GM23248 (cell line): ENCODE data around the gene SHROOM2. TPM values are rescaled to one million over a fixed set of nuclear protein-coding genes. Genes with fewer than 3 reads are reported as not detected.
"Not testable (repeated sequence)": the region's sequence is repeated elsewhere in the genome, so short reads cannot be mapped to it uniquely, and the experiment has no call there.

Experiments
- DNase-seq: peaks from one replicate; pipeline ENCODE4 v3.0.0-alpha.2; 2015
- H2AFZ ChIP-seq: fragments of 200-600 bp; sonication (generic); 2 replicates; pipeline ENCODE4 v1.6.1; 2016; ENCODE audit warnings: antibody characterized with exemption
- H3F3A ChIP-seq: fragments of 200-600 bp; sonication (generic); 2 replicates; pipeline ENCODE4 v1.6.1; 2016; ENCODE audit warnings: mild to moderate bottlenecking, antibody characterized with exemption, mixed run types; ENCODE audit not compliant: insufficient read depth
- H3K27ac ChIP-seq: fragments of 200-600 bp; sonication (generic); 2 replicates; pipeline ENCODE4 v1.5.1; 2016; ENCODE audit warnings: mild to moderate bottlenecking
- H3K27me3 ChIP-seq: fragments of 200-600 bp; sonication (generic); replicated peaks from 2 replicates; pipeline ENCODE4 v1.6.1; 2016; ENCODE audit warnings: mild to moderate bottlenecking; ENCODE audit not compliant: insufficient read depth
- H3K36me3 ChIP-seq: fragments of 200-600 bp; sonication (generic); 2 replicates; pipeline ENCODE4 v1.6.1; 2016; ENCODE audit warnings: low read depth, mild to moderate bottlenecking
- H3K4me1 ChIP-seq: fragments of 200-600 bp; sonication (generic); 2 replicates; pipeline ENCODE4 v1.6.1; 2016; ENCODE audit warnings: mild to moderate bottlenecking; ENCODE audit not compliant: insufficient read depth
- H3K4me2 ChIP-seq: fragments of 200-600 bp; sonication (generic); one replicate; pipeline ENCODE4 v1.6.1; 2016; ENCODE audit warnings: mild to moderate bottlenecking; ENCODE audit not compliant: unreplicated experiment
- H3K4me3 ChIP-seq: fragments of 200-600 bp; sonication (generic); 2 replicates; pipeline ENCODE4 v1.5.1; 2016; ENCODE audit warnings: mild to moderate bottlenecking
- H3K79me2 ChIP-seq: fragments of 200-600 bp; sonication (generic); 2 replicates; pipeline ENCODE4 v1.6.1; 2016; ENCODE audit warnings: mild to moderate bottlenecking; ENCODE audit not compliant: insufficient read depth
- H3K9ac ChIP-seq: fragments of 200-600 bp; sonication (generic); 2 replicates; pipeline ENCODE4 v1.6.1; 2016; ENCODE audit warnings: mild to moderate bottlenecking
- H3K9me2 ChIP-seq: fragments of 200-600 bp; sonication (generic); 2 replicates; pipeline ENCODE4 v1.6.1; 2016; ENCODE audit warnings: mixed run types, mild to moderate bottlenecking, moderate library complexity; ENCODE audit not compliant: insufficient read depth
- H3K9me3 ChIP-seq: fragments of 200-600 bp; sonication (generic); one replicate; pipeline ENCODE4 v1.6.1; 2017; ENCODE audit warnings: low read depth
- H4K20me1 ChIP-seq: fragments of 200-600 bp; sonication (generic); 2 replicates; pipeline ENCODE4 v1.6.0; 2016; ENCODE audit not compliant: insufficient read depth
- EZH2 ChIP-seq: fragments of 200-600 bp; sonication (generic); IDR thresholded peaks from 2 replicates; pipeline ENCODE4 v1.6.1; 2018; ENCODE audit warnings: antibody characterized with exemption, mild to moderate bottlenecking; ENCODE audit not compliant: insufficient read depth, poor library complexity, severe bottlenecking
- EZH2phosphoT487 ChIP-seq: fragments of 200-600 bp; sonication (generic); IDR thresholded peaks from 2 replicates; pipeline ENCODE4 v1.6.1; 2018; ENCODE audit warnings: antibody characterized with exemption, moderate library complexity, mild to moderate bottlenecking, low read depth; ENCODE audit not compliant: insufficient read depth
- WGBS, 2 experiments: methylation state at CpG; one replicate each; pipeline ENCODE4 v1.1.6; 2015 to 2017; ENCODE audit warnings: low lambda C conversion rate in 2 of 2, low coverage in 1 of 2; ENCODE audit errors: missing lambda C conversion rate in 2 of 2; 5-methylcytosine and 5-hydroxymethylcytosine counted together
- in situ Hi-C: fragments of 300-500 bp; cut with MboI; formaldehyde crosslinking; loops from 2 replicates; pipeline ENCODE4 v1.15.0; 2020
- polyA plus RNA-seq: library from polyadenylated mRNA; unstranded; fragments of >200 nt; fragmentation: Nextera tagmentation; extraction: Ambion mirVana; gene quantifications from 2 replicates; pipeline ENCODE4 v1.2.1, GENCODE V29; 2016
- total RNA-seq: library from RNA; depleted of rRNA; stranded (reverse); fragments of >200 nt; shearing (Covaris generic); gene quantifications from 2 replicates; pipeline ENCODE4 v1.2.3, GENCODE V29; 2014

Gene SHROOM2
- total and polyA plus RNA-seq, 2 experiments from 2014 or later, result 0.22 to 0.63 TPM

DNA sequence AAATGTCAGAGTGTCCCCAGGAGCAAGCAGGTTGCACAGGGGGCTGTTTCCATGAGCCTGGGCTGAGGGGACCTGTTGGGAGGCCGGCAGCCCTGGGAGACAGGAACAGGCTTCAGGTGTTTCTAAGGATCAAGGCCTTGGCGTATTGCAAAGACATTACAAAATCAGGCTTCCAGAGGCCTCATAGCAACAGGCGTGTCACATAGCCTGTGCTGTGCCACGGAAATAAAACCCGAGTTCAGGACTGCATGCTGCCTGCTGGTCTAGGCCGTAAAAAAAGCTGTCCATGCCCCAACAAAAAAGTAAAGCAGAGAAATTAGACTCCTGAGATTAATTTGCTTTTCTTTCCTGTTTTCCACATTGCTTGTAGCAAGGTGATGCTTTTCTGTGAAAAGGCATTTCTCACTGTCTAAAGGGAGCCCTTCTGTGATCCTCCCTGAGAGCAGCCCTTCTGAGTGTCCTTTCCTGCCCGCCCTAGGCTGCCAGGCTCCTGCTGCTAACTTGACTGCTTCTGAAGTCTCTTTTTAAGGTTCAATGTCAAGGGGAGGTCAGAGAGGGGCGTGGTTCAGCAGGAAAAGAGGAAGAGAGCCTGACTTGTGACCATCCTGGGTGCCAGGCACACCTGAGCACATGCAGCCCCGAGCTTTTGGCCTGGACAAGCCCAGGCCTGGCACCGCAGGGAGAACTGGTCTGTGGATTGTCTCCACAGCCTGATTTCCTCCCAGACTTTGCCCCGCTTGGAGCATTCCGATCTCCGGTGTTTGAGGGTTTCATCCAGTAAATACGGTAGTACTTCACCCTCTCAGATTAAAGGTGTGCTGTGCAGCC, 21.3 kb downstream of the SHROOM2 start:
- WGBS, 2 experiments, result 60 to 67% methylated on average over 9 to 11 of the region's 14 CpGs
- no peaks in the 10 kb centered on the region for H4K20me1 ChIP-seq
- H3K9me2 ChIP-seq, result no peaks in the 10 kb centered on the region
- H3F3A ChIP-seq, result no peaks in the 10 kb centered on the region
- no peak for DNase-seq
- H3K4me3 ChIP-seq, result no peak overlapping the region
- no peaks in the 10 kb centered on the region for H3K4me1 ChIP-seq
- in situ Hi-C loops, result no loop called here
- no peaks in the 10 kb centered on the region for H3K27me3 ChIP-seq
- no peak overlapping the region for H3K9ac ChIP-seq
- H3K79me2 ChIP-seq, result no peaks in the 10 kb centered on the region
- no peaks in the 10 kb centered on the region for H3K9me3 ChIP-seq
- H2AFZ ChIP-seq, result no peak overlapping the region
- no peaks in the 10 kb centered on the region for H3K36me3 ChIP-seq
- no peak overlapping the region for H3K4me2 ChIP-seq
- H3K27ac ChIP-seq, result no peak overlapping the region
- TF ChIP-seq EZH2phosphoT487 (no peak), EZH2 (no peak)

DNA sequence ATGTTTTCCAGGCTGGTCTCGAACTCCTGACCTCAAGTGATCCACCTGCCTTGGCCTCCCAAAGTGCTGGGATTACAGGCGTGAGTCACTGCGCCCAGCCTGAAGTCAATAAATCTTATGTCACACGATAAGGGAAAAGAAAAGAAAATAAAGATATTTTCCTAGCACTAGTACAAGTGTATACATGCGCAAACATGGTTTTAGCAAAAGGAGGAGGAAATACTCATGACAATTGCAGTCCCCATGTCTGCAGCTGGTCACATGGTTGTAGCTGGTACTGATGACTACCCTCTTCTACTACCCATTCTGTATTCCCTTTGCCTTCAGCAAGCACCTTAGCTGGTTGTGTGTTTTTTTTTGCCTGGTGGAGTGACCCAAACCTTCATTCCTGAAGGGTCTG, 23.6 kb downstream of the SHROOM2 start:
- H4K20me1 ChIP-seq, H3K27me3 ChIP-seq, H3K4me3 ChIP-seq, H3K27ac ChIP-seq, H3K4me1 ChIP-seq, H3K36me3 ChIP-seq, H3K79me2 ChIP-seq, H3K9me3 ChIP-seq, H3F3A ChIP-seq, DNase-seq, H2AFZ ChIP-seq, H3K9me2 ChIP-seq, in situ Hi-C loops, H3K9ac ChIP-seq, H3K4me2 ChIP-seq: not testable (repeated sequence)
- WGBS, 2 experiments, result 52 to 55% methylated on average over 5 of the region's 5 CpGs

DNA sequence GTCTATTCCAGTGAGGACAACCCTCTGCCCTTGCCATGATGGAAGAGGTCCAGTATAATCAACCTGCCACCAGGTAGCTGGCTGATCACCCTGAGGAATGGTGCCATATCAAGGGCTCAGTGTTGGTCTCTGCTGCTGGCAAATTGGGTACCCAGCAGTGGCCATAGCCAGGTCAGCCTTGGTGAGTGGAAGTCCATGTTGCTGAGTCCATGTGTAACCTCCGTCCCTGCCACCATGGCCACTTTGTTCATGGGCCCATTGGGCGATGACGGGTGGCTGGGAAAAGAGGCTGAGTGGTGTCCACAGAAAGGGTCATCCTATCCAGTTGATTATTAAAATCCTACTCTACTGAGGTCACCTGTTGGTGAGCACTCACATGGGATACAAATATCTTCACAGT, 24.9 kb downstream of the SHROOM2 start:
- H2AFZ ChIP-seq, H3K9me3 ChIP-seq, H4K20me1 ChIP-seq, H3K79me2 ChIP-seq, H3K4me1 ChIP-seq, in situ Hi-C loops, H3K9ac ChIP-seq, H3K4me2 ChIP-seq, H3K36me3 ChIP-seq, DNase-seq, H3K9me2 ChIP-seq, H3F3A ChIP-seq, H3K4me3 ChIP-seq, H3K27me3 ChIP-seq, H3K27ac ChIP-seq: not testable (repeated sequence)
- WGBS, 2 experiments, result 62 to 100% methylated on average over 2 to 3 of the region's 3 CpGs

DNA sequence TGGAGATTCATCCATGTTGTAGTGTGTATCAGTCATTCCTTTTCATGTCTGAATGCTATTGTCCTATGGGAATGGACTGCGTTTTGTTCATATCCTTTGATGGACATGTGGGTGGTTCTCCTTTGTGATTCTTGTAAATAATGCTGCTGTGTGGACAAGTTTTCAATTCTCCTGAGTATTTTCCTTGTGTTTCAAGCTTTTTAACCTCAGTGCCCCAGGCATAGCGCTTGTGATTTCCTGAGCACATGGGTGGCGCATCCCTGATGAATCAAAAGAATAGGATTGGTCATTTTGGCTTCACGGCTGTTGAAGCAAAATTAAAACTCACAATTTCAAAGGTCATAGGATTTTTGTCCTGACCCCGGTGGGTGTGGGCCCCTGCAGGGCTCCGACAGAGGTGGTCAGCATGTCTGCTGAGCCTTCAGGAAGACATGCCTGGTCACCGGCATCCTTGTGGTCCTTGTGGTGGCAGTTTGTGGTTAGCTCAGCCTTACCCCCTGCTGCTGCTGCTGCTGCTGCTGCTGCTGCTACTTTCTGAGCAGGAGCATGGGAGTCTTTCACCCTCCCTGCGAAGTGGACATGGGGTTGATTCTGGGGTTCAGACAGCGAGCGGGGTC, 30.0 kb downstream of the SHROOM2 start:
- H3K4me3 ChIP-seq, result no peak overlapping the region
- H3K9me3 ChIP-seq, result no peaks in the 10 kb centered on the region
- H2AFZ ChIP-seq, result no peak overlapping the region
- H3K9ac ChIP-seq, result no peak overlapping the region
- no peak overlapping the region for H3K4me2 ChIP-seq
- DNase-seq, result no peak
- 67 to 70% methylated on average over 9 to 10 of the region's 10 CpGs for WGBS, 2 experiments
- H3K4me1 ChIP-seq, result no peaks in the 10 kb centered on the region
- no peaks in the 10 kb centered on the region for H3K9me2 ChIP-seq
- no peaks in the 10 kb centered on the region for H3F3A ChIP-seq
- no peak for TF ChIP-seq EZH2
- TF ChIP-seq EZH2phosphoT487, result no peak
- no peaks in the 10 kb centered on the region for H3K36me3 ChIP-seq
- no peaks in the 10 kb centered on the region for H3K27me3 ChIP-seq
- no peaks in the 10 kb centered on the region for H3K79me2 ChIP-seq
- no peak overlapping the region for H3K27ac ChIP-seq
- no peaks in the 10 kb centered on the region for H4K20me1 ChIP-seq
- in situ Hi-C loops, result no loop called here
